NOMO-1 treated with dmso at 0.1 percent for 144 hours (cell line): ENCODE data around the gene WDR12.
A peak's percentile ranks its signal among the peaks of the same experiment; 100 is the strongest.
"Not testable (repeated sequence)": the region's sequence is repeated elsewhere in the genome, so short reads cannot be mapped to it uniquely, and the experiment has no call there.

ENCODE experiments used
- DNase-seq: peaks from one replicate; lab custom pipeline; 2025; ENCODE audit not compliant: unreplicated experiment; lab: John Stamatoyannopoulos, UW

WDR12 gene

DNA sequence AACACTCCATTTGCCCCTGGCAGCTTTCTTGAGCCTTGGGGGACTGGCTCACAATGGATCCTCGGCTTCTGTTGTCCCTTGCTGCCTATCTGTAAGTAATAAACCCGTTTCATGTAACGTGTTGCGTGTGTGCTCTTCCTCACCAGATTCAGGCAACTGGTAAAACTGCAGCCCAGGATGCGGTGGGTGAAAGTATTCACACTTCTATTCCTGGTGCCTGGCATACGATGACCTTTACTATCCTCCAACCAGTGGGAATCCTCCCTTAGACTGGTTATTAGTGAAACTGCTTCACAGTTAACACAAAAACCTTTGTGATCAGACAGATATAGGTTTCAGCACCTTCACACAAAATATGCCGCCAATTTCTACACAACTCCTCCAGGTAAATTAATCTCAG lies 26.3 kb downstream of the WDR12 start:
- DNase-seq = no peak

- DNase-seq = no peak
Observed at GRCh38 chr2:202883987-202884675, 27.3 kb downstream of the WDR12 start.

DNA sequence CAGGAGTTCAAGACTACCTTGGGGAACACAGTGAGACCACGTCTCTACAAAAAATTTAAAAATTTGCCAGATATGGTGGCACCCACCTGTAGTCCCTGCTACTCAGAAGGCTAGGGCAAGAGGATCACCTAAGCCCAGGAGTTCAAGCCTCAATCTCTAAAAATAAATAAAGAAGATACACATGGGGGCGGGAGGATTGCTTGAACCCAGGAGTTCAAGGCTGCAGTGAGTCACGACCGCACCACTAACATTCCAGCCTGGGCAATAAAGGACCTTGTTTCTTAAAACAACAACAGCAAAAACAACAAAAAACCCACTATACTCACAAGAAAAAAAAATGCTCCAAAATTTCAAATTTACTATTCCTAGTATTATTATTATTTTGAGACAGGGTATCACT lies 29.9 kb downstream of the WDR12 start:
- DNase-seq = no peak

- DNase-seq = no peak
Observed at GRCh38 chr2:202877699-202878098, 33.8 kb downstream of the WDR12 start.

DNA sequence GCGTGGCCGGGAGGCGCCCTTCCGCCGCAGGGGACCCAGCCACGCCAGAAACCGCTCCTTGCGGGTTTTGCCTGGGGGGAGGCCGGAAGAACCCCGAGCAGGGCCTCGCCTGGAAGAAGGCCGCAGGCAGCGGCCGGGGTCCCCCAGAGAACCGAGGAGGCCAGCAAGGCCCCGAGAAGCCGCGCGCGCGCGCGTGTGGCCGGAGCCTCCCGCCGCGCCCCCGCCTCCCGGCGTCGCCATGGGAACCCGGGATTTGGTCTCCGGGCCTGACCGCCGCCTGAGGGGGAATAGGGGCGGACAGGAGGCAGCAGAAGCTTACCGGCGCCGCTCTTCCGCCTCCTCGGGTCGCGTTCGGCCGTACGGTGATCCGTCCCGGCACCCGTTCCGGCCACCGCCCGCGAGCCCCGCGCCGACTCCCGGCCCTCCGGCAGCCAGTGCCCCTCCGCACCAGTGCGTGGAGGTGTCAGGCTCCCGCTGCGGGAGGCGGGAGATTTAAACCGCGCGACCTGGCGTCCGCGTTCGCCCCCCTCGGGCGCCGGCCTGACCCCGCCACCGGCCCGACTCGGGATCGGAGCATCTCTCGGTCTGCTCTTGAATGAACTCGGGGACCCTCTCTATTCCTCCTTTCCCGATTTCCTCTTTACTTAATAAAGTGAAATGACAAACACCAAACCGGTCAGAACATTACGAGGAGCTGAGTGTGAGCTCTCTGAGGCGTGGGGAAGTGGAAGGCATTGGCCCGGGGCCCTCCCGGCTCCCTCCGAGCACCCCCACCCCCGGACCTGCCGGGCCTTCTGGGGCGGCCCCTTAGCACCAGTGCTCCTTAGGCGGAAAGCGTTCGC lies 40.0 kb downstream of the WDR12 start, which contains the start of gene ICA1L:
TSS of gene ICA1L (minus strand) at position 467 of the 842 bp plus-strand sequence. CDS start 42,757 bp downstream, outside the sequence.
- DNase-seq = peak; percentile 41

DNA sequence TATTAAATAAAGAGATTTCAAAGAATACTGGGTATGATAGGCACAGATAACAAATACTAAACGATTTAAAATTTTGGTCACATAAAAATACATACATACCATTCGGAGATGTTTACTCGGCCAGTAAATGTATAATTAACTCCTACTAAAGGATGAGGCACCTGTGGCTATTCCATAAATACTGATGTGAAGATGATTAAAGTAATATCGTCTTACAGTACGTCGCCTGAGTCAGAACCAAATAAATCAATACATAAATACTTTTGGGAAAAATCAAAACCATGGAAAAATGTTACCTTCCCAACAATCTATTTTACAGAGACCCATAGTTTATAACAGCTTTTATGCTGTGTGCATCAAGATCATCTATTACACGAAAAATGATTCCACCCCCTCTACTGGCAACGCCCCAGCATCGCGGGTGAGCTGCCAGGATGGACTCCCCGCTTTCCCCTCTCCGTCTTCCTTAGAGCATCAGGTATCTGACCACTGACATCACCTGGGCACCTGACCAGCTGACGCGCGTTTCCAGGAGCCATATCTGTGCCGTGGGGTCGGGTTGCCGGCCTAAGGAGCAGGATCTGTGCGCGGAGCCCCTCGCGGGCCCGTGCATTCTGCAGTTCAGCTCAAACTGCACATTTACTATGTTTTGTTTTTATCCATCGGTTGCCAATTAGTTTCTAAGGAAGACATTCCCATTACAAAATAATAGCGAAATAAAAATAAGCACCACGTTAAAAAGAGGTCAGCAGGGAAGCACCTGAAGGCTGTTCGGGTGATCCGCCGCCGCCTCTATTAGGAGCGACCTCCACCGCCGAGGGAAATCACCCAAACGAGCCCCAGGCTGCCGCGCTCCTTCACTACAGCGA lies 40.8 kb downstream of the WDR12 start:
- peak; percentile 18 for DNase-seq

- DNase-seq = no peak
Observed at GRCh38 chr2:202861987-202862386, 49.5 kb downstream of the WDR12 start.

GRCh38 chr2:202858601-202859000 lies 52.9 kb downstream of the WDR12 start:
- DNase-seq = no peak

GRCh38 chr2:202849343-202849742 lies 62.1 kb downstream of the WDR12 start:
- not testable (repeated sequence) for DNase-seq

- peak; percentile 43 for DNase-seq
Observed at GRCh38 chr2:202848813-202849212, 62.7 kb downstream of the WDR12 start.

DNA sequence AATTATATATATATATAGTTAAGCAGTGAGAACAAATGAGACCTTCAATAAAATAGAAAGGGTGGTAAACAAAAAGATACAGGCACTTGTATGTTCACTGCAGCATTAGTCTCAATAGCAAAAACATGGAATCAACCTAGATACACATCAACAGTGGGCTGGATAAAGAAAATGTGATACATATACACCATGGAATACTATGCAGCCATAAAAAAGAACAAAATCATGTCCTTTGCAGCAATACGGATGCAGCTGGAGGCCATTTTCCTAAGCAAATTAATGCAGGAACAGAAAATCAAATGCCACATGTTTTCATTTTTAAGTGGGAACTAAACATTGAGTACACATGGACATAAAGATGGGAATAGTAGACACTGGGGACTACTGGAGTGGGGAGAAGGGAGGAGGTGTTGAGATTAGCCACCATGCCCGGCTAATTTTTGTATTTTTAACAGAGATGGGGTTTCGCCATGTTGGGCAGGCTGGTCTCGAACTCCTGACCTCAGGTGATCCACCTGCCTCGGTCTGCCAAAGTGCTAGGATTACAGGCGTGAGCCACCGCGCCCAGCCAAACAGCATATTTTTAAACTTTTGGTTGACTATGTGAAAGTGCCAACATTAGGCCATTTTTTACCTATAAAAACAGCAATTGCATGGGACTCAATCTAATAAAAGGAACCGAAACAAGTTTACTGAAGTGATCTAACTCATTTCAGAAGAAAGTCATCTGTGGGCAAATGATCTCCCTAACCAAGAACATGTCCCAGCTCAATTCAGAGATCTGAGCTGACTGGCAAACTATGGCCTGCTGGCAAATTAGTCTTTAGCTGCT lies 63.6 kb downstream of the WDR12 start:
- DNase-seq = peak; percentile 23

DNA sequence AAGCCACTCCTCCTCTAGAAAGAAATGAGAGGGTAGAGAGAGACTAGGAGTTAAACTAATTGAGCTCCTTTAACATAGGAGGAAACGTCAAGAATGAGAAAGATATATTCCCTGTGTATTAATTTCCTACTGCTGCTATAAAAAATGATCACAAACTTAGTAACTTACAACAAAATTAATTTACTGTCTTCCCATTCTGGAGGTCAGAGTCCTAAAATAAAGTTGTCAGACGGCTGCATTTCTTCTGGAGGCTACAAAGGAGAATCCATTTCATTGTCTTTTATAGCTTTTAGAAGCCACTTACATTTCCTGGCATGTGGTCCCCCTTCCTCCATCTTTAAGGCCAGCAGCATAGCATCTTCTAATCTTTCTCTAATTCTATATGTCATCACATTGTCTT lies 66.8 kb downstream of the WDR12 start:
- no peak for DNase-seq

GRCh38 chr2:202842690-202843089 lies 68.8 kb downstream of the WDR12 start:
- DNase-seq = no peak

GRCh38 chr2:202841090-202841867 lies 70.2 kb downstream of the WDR12 start:
- no peak for DNase-seq

DNA sequence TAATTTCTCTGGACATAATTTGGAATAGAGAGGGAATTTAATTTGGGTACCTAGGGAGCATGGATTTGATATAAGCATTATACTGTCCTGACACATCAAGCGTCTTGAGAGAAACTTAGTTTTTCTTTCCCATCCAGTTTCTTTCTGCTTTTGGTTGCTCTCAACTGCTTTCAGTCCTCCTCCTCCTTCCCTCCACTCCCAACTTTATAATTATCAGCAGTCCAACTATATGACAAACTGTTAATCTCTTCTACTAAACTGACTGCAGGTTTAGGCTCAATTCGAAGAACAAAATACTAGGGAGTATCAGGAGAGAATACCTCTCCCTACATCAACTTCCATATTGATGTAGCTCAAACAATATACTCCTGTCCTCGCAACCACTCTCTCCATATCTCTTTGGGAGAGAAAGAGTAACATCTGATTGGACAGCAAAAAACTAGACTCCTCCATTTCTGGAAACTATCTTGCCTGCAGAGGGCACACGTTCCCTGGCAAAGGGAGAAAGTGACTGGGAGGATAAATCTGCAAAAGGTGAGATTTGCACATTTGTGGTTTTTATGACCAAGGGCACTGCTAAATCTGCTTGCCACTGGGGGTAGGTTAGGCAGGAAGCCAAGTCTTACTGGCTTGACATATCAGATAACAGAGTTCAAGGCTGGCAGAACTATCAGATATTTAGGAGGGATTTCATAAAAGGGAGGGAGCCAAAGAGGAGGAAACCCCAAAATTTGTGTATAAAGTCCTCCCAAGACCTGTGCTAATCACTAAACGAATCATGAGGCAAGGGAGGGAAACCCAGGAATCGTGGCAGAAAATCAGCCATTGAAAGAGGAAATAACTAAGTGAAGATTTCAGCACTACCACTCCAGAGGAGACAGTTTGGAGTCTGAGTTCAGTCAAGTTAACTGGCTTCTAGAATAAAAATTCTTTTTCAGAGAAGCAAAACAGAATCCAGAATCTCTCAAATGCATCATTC lies 79.9 kb downstream of the WDR12 start:
- DNase-seq = peak; percentile 65

DNA sequence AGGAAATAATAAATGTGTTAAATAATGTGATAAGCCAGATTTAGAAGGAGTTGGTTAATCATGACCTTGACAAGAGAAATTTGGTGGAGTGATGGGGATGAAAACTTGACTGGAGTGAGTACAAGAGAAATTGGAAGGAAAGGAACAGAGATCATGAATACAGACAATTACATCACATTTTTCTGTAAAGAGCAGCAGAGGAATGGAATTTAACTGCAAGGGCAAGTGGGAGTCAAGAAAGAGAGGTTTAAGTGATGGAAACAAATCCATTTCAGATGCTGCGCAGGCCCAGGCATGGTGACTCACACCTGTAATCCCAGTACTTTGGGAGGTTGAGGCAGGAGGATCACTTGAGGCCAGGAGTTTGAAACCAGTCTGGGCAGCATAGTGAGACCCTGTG lies 86.6 kb downstream of the WDR12 start:
- DNase-seq = no peak
